Activated naive CD8-positive, alpha-beta T cell treated with anti-CD3 and anti-CD28 coated beads, Interleukin-2, amount 50 U/mL, for 24 hours (primary cell): ENCODE results near the gene TNRC6C.

ENCODE experiments used
- ATAC-seq: fragments of 150-1000 bp; cut with Tn5 transposase; one replicate; pipeline ENCODE4 v1.10.0; 2021
- DNase-seq: peaks from one replicate; pipeline ENCODE4 v3.0.0; 2021
- H3K27ac Mint-ChIP-seq: one replicate; pipeline ENCODE4 v1.8.0; 2021; ENCODE audit warnings: mild to moderate bottlenecking, mixed read lengths
- H3K27me3 Mint-ChIP-seq: one replicate; pipeline ENCODE4 v1.8.0; 2021; ENCODE audit warnings: mixed read lengths
- H3K36me3 Mint-ChIP-seq: one replicate; pipeline ENCODE4 v1.8.0; 2021; ENCODE audit warnings: low read depth, mixed read lengths
- H3K4me1 Mint-ChIP-seq: one replicate; pipeline ENCODE4 v1.8.0; 2021; ENCODE audit warnings: mixed read lengths
- H3K4me3 Mint-ChIP-seq: one replicate; pipeline ENCODE4 v1.8.0; 2021; ENCODE audit warnings: mild to moderate bottlenecking, moderate library complexity, mixed read lengths
- H3K9me3 Mint-ChIP-seq: one replicate; pipeline ENCODE4 v1.8.0; 2021; ENCODE audit warnings: mixed read lengths

Gene TNRC6C

GRCh38 chr17:78104540-78104941 lies 146.0 kb downstream of the TNRC6C start:
- no peak for ATAC-seq
- no peak overlapping the region for H3K27ac Mint-ChIP-seq
- H3K4me3 Mint-ChIP-seq: no peak overlapping the region
- no peaks in the 10 kb centered on the region for H3K27me3 Mint-ChIP-seq
- H3K9me3 Mint-ChIP-seq: no peaks in the 10 kb centered on the region
- peaks cover 11% of the 10 kb centered on the region for H3K36me3 Mint-ChIP-seq
- no peak for DNase-seq
- peaks cover 15% of the 10 kb centered on the region for H3K4me1 Mint-ChIP-seq

DNA sequence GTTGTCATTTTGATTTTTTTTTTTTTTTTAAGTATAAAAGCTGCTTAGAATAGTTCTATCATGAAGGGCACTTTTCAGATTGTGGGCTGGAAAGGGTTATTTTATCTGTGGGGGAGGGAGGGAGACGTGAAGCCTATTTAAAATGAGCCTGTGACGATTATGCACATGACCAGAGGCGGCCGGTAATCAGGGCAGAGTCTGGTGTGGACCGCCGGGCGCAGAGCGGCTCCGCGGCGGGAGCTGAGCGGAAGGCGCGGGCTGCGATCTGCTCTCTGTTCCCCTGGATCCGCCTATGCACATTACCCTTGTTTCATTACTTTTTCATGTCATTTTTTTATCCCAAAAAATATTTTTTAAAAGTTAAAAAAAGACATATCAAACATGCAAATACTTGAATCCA lies 146.6 kb downstream of the TNRC6C start:
- no peak for ATAC-seq
- H3K4me1 Mint-ChIP-seq: peaks cover 15% of the 10 kb centered on the region
- no peak for DNase-seq
- H3K9me3 Mint-ChIP-seq: no peaks in the 10 kb centered on the region
- H3K27ac Mint-ChIP-seq: no peak overlapping the region
- no peak overlapping the region for H3K4me3 Mint-ChIP-seq
- H3K27me3 Mint-ChIP-seq: no peaks in the 10 kb centered on the region
- H3K36me3 Mint-ChIP-seq: peaks cover 7% of the 10 kb centered on the region

GRCh38 chr17:78105551-78105950 lies 147.0 kb downstream of the TNRC6C start:
- Mint-ChIP-seq H3K36me3 (peaks cover 7% of the 10 kb centered on the region), H3K4me1 (peaks cover 15% of the 10 kb centered on the region), H3K9me3 (no peaks in the 10 kb centered on the region), H3K27me3 (no peaks in the 10 kb centered on the region), H3K27ac (no peak overlapping the region), H3K4me3 (no peak overlapping the region)
- DNase-seq (no peak), ATAC-seq (no peak)

GRCh38 chr17:78106211-78106610 lies 147.7 kb downstream of the TNRC6C start:
- H3K27ac Mint-ChIP-seq: no peak overlapping the region
- DNase-seq (no peak), ATAC-seq (no peak)
- peaks cover 11% of the 10 kb centered on the region for H3K36me3 Mint-ChIP-seq
- peaks cover 15% of the 10 kb centered on the region for H3K4me1 Mint-ChIP-seq
- H3K27me3 Mint-ChIP-seq: no peaks in the 10 kb centered on the region
- H3K9me3 Mint-ChIP-seq: no peaks in the 10 kb centered on the region
- no peak overlapping the region for H3K4me3 Mint-ChIP-seq

DNA sequence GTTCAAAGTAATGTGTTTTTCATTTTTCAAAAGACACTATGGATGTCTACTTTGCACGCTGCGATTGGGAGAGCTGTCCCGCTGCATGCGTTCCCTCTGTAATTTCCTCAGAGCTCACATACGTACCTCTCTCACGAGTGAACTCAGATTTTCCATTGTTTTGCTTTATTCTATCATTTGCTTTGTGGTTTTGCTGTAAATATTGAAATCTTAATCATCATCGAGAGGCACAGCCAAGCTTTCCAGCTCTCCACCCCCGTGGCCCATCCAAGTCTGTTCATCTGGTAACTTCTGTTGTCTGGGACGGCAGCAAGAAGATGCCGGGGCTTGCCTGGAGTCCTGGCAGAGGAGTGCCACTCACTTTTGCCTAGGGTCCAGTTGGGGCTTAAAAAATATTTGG lies 149.0 kb downstream of the TNRC6C start:
- Mint-ChIP-seq H3K4me1 (peaks cover 16% of the 10 kb centered on the region), H3K27me3 (no peaks in the 10 kb centered on the region), H3K36me3 (peaks cover 11% of the 10 kb centered on the region), H3K9me3 (no peaks in the 10 kb centered on the region), H3K4me3 (no peak overlapping the region), H3K27ac (peak overlapping the region; percentile 55)
- ATAC-seq (no peak), DNase-seq (no peak)

DNA sequence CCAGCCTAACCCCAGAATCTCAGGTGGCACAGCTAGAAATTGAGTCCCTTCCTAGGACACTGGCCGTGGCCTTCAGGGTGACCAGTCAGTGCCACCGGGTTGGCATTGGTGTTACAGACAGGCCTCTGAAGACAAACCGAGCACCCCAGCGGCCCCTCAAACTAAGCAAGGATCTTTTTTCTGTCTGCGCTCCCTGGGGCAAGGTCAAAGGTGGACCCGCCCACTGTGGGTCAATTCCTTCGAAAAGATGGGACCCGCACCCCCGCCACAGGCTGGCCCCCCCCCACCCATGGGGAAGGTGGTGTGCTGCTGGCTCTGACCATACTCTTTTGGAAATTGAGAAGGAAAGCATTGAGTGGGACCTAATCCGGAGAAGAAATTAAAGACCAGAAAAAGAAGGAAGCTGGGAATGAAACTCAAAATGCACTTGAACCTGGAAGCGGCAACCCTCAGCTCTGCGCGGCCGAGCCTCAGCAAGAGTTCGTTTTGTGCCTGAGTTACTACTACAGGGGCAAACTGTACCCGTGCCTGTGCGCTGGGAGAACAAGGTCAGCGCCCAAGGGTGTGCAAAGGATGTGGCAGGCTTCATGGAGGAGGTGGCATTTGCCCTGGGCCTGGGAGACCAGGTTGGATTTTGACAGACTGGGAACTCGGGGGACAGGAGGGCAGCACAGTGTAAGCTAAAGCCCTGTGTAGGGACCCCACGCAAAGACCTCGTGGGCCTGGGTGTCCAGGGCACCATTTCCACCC lies 149.6 kb downstream of the TNRC6C start:
- Mint-ChIP-seq H3K4me3 (no peak overlapping the region), H3K27ac (peak overlapping the region; percentile 55)

GRCh38 chr17:78108726-78109488 lies 150.4 kb downstream of the TNRC6C start:
- DNase-seq: no peak
- Mint-ChIP-seq H3K27ac (no peak overlapping the region), H3K36me3 (peaks cover 13% of the 10 kb centered on the region), H3K9me3 (no peaks in the 10 kb centered on the region), H3K4me1 (peaks cover 30% of the 10 kb centered on the region), H3K27me3 (no peaks in the 10 kb centered on the region), H3K4me3 (no peak overlapping the region)
- ATAC-seq: no peak

More for the DNA sequence above, 149.6 kb downstream of the TNRC6C start:
- no peak for ATAC-seq
- Mint-ChIP-seq H3K27me3 (no peaks in the 10 kb centered on the region), H3K36me3 (peaks cover 12% of the 10 kb centered on the region), H3K4me1 (peaks cover 23% of the 10 kb centered on the region), H3K9me3 (no peaks in the 10 kb centered on the region)
- DNase-seq: no peak

DNA sequence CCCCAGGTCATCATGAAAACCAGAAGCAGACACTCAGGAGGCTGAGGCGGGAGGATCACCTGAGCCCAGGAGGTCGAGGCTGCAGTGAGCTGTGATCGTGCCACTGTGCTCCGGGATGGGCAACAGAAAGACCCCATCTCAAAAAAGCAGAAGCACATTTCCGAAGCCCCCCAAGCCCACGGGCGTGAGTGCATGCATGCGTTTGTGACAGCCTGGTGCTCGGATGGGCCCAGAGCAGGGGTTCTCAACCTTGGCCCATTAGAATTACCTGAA lies 150.9 kb downstream of the TNRC6C start:
- no peak for ATAC-seq
- no peak overlapping the region for H3K4me3 Mint-ChIP-seq
- no peak for DNase-seq
- peaks cover 35% of the 10 kb centered on the region for H3K4me1 Mint-ChIP-seq
- H3K36me3 Mint-ChIP-seq: peaks cover 17% of the 10 kb centered on the region
- no peaks in the 10 kb centered on the region for H3K9me3 Mint-ChIP-seq
- H3K27ac Mint-ChIP-seq: no peak overlapping the region
- H3K27me3 Mint-ChIP-seq: no peaks in the 10 kb centered on the region

- H3K27me3 Mint-ChIP-seq: no peaks in the 10 kb centered on the region
- DNase-seq: no peak
- ATAC-seq: no peak
- H3K36me3 Mint-ChIP-seq: peaks cover 18% of the 10 kb centered on the region
- H3K4me3 Mint-ChIP-seq: no peak overlapping the region
- H3K4me1 Mint-ChIP-seq: peaks cover 39% of the 10 kb centered on the region
- H3K9me3 Mint-ChIP-seq: no peaks in the 10 kb centered on the region
- no peak overlapping the region for H3K27ac Mint-ChIP-seq
These were observed 152.0 kb downstream of the TNRC6C start for GRCh38 chr17:78110363-78111015.

- no peak overlapping the region for H3K4me3 Mint-ChIP-seq
These were observed 152.7 kb downstream of the TNRC6C start for GRCh38 chr17:78111016-78111726.

DNA sequence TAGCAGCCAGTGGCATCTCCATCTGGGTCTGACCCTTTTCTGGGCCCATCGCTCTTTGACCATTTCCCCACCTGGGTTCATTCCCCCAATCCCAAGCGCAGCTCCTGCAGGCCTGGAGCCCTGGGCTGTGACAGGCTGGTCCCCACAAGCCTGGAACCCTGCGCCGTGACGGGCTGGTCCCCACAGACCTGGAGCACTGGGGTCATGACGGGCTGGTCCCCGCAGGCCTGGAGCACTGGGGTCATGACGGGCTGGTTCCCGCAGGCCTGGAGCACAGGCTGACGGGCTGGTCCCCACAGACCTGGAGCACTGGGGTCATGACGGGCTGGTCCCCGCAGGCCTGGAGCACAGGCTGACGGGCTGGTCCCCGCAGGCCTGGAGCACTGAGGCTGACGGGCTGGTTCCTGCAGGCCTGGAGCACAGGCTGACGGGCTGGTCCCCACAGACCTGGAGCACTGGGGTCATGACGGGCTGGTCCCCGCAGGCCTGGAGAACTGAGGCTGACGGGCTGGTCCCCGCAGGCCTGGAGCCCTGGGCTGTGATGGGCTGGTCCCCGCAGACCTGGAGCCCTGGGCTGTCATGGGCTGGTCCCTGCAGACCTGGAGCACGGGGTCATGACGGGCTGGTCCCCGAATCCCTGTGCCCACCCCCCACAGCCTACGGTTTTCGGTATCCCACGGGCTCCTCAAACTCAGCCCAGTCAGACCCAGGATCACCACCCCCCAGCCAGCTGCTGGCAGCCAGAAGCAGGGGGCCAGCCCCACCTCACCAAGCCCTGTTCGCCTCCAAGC lies 153.4 kb downstream of the TNRC6C start:
- no peak for DNase-seq
- Mint-ChIP-seq H3K36me3 (peaks cover 20% of the 10 kb centered on the region), H3K4me1 (peaks cover 41% of the 10 kb centered on the region)

More at GRCh38 chr17:78111016-78111726, 152.7 kb downstream of the TNRC6C start:
- Mint-ChIP-seq H3K27ac (no peak overlapping the region), H3K9me3 (no peaks in the 10 kb centered on the region), H3K4me1 (peaks cover 39% of the 10 kb centered on the region), H3K36me3 (peaks cover 18% of the 10 kb centered on the region), H3K27me3 (no peaks in the 10 kb centered on the region)
- no peak for ATAC-seq
- DNase-seq: no peak

DNA sequence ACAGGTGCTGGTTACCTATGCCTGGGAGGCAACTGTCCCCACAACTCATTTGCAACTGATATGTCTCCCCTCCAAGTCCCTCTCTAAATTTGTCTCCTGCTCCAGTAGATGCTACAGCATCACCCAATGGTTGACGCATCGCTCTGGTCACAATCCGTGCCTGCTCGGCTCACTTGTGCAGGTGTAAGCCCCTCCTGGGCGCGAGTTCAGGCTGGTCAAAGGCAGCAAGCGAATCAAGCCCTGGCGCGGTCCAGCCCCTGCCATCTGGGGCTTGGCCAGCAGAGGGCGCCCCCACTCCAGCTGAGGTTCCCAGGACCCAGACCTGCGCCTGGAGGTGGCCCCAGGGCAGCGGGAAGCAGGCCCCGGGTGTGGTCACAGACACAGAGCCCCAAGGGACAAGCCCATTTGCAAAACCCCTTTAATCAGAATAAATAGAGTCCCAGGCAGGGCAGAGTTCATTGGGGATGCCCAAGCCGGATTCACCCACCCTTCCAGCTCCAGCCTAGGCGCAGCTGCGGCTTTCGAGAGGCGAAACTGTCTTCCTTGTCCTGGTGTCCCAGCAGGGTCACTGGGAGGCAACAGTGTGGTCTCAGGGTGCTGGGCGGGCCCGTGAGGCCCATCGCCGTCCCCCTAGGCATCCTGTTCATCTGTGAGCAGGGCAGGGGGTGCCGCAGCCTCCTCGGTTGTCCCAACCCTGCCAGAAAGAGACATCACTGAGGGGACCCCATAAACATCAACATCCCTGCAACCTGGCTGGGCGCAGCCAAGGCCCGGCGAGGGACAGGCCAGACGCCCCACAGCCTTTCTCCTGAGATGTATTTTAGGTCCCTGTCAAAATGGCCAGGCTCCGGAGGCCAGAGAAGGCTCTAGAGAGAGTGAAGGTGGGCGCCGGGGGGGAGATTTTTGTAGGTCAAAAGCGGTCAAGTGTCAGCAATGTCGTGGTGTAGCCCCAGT lies 154.3 kb downstream of the TNRC6C start:
- DNase-seq (peak; percentile 89), ATAC-seq (peak; percentile 56)
- Mint-ChIP-seq H3K4me1 (peaks cover 34% of the 10 kb centered on the region), H3K36me3 (peaks cover 22% of the 10 kb centered on the region), H3K4me3 (no peak overlapping the region), H3K27me3 (no peaks in the 10 kb centered on the region), H3K27ac (peak overlapping the region; percentile 61), H3K9me3 (no peaks in the 10 kb centered on the region)

More for the DNA sequence above, 153.4 kb downstream of the TNRC6C start:
- no peaks in the 10 kb centered on the region for H3K9me3 Mint-ChIP-seq
- no peak for ATAC-seq
- H3K27ac Mint-ChIP-seq: no peak overlapping the region
- H3K27me3 Mint-ChIP-seq: no peaks in the 10 kb centered on the region
- no peak overlapping the region for H3K4me3 Mint-ChIP-seq
